ENCODE measurements around the gene POU2F3.

- TF ChIP-seq CTCF (optimal IDR thresholded peaks at IDR 0.05 in 1 of 3, IDR thresholded peaks at IDR 0.05 in 1 of 3, conservative IDR thresholded peaks at IDR 0.05 in 1 of 3; ENCODE audit: extremely low read depth in 1 of 3, insufficient read depth in 2 of 3, low read length in 3 of 3) (no peak), EZH2 (IDR thresholded peaks at IDR 0.05; ENCODE audit: low read length) (no peak)
Measured at GRCh38 chr11:120271672-120272071, 31.7 kb downstream of the POU2F3 start.

All from keratinocyte (primary cell).